Adrenal gland (tissue), 5 donors: ENCODE results near the gene ARID5B.

ENCODE experiments used
- CTCF ChIP-seq, 6 experiments: fragments of 450-650 bp in 4 of 6; fragments of 200-600 bp in 2 of 6; sonication (generic) in 1 of 6; IDR thresholded peaks; 1 replicate in 5 of 6; 2 replicates in 1 of 6; pipeline versions ENCODE4 v1.5.1 to v1.8.0; 2016 to 2021; ENCODE audit warnings: antibody characterized with exemption in 6 of 6, mild to moderate bottlenecking in 2 of 6, moderate library complexity in 1 of 6
- POLR2A ChIP-seq, 2 donors: fragments of 450-650 bp; IDR thresholded peaks; one replicate each; pipeline ENCODE4 v1.6.1; 2017; ENCODE audit warnings: antibody characterized with exemption in 2 of 2, mild to moderate bottlenecking in 2 of 2, moderate library complexity in 1 of 2
- donor health status: DM: no; HTN: no; CAD: no.

GRCh38 chr10:61899069-61899531 lies 2.4 kb upstream of the ARID5B start:
- TF ChIP-seq CTCF (IDR thresholded peaks at IDR 0.05) (no peak), POLR2A (IDR thresholded peaks at IDR 0.05) (no peak)
